CD8-positive, alpha-beta memory T cell (primary cell): ENCODE measurements around the gene KL. TPM values are rescaled to one million over a fixed set of nuclear protein-coding genes. Genes with fewer than 3 reads are reported as not detected.

Experiments used
- CTCF ChIA-PET: fragments of 350-600 bp; sonication (Branson Sonifier 250); formaldehyde crosslinking; loops from one replicate; lab custom pipeline; 2021; ENCODE audit warnings: antibody characterized with exemption; lab: Charles Lee
- POLR2A ChIA-PET: fragments of 350-600 bp; sonication (Branson Sonifier 250); formaldehyde crosslinking; loops from one replicate; lab custom pipeline; 2021; ENCODE audit warnings: antibody characterized with exemption; lab: Charles Lee
- DNase-seq, 5 donors: peaks; one replicate each; pipeline versions ENCODE4 v3.0.0 to v3.0.0-alpha.2; 2020 to 2022; ENCODE audit warnings: mixed read lengths in 1 of 5
- H3K27ac ChIP-seq: one replicate; pipeline ENCODE4 v1.7.0; 2013; ENCODE audit warnings: low read depth, mild to moderate bottlenecking, low read length, moderate library complexity
- H3K27me3 ChIP-seq: 2 replicates; pipeline ENCODE4 v1.7.0; 2013; ENCODE audit warnings: low read length, mild to moderate bottlenecking; ENCODE audit not compliant: insufficient read depth, poor library complexity, severe bottlenecking
- H3K36me3 ChIP-seq: 2 replicates; pipeline ENCODE4 v1.7.0; 2013; ENCODE audit warnings: mild to moderate bottlenecking, low read length, moderate library complexity; ENCODE audit not compliant: insufficient read depth
- H3K4me1 ChIP-seq: 2 replicates; pipeline ENCODE4 v1.7.0; 2013; ENCODE audit warnings: mild to moderate bottlenecking, low read length, moderate library complexity; ENCODE audit not compliant: insufficient read depth
- H3K4me3 ChIP-seq: 2 replicates; pipeline ENCODE4 v1.7.0; 2013; ENCODE audit warnings: mild to moderate bottlenecking, low read length
- H3K9me3 ChIP-seq: 2 replicates; pipeline ENCODE4 v1.7.0; 2013; ENCODE audit warnings: mild to moderate bottlenecking, low read length
- H3K27ac Mint-ChIP-seq, 8 donors: one replicate each; pipeline ENCODE4 v1.8.0; 2020 to 2021; ENCODE audit warnings: mixed read lengths in 8 of 8, mild to moderate bottlenecking in 6 of 8, inconsistent platforms in 3 of 8, moderate library complexity in 3 of 8
- H3K27me3 Mint-ChIP-seq, 2 donors: one replicate each; pipeline ENCODE4 v1.8.0; 2020 to 2021; ENCODE audit warnings: mixed read lengths in 2 of 2, mild to moderate bottlenecking in 1 of 2, moderate library complexity in 1 of 2
- H3K36me3 Mint-ChIP-seq, 3 donors: one replicate each; pipeline ENCODE4 v1.8.0; 2020 to 2021; ENCODE audit warnings: mixed read lengths in 3 of 3, inconsistent platforms in 1 of 3, mild to moderate bottlenecking in 1 of 3
- H3K4me1 Mint-ChIP-seq, 3 donors: one replicate each; pipeline ENCODE4 v1.8.0; 2020 to 2021; ENCODE audit warnings: mixed read lengths in 3 of 3, inconsistent platforms in 1 of 3, mild to moderate bottlenecking in 1 of 3
- H3K4me3 Mint-ChIP-seq, 7 donors: one replicate each; pipeline ENCODE4 v1.8.0; 2020 to 2021; ENCODE audit warnings: mixed read lengths in 7 of 7, mild to moderate bottlenecking in 6 of 7, moderate library complexity in 4 of 7, inconsistent platforms in 2 of 7
- H3K9me3 Mint-ChIP-seq, 5 donors: one replicate each; pipeline ENCODE4 v1.8.0; 2020 to 2022; ENCODE audit warnings: mixed read lengths in 5 of 5, mild to moderate bottlenecking in 3 of 5, moderate library complexity in 2 of 5, inconsistent platforms in 1 of 5
- polyA plus RNA-seq: library from polyadenylated mRNA; unstranded; fragments of 300-500 nt; fragmentation: Illumina TruSeq; gene quantifications from one replicate; pipeline ENCODE4 v1.2.3, GENCODE V29; 2021
- total RNA-seq, 2 experiments: library from RNA; stranded (reverse); gene quantifications; one replicate each; pipeline ENCODE4 v1.2.3, GENCODE V29; 2021

Gene KL
- total and polyA plus RNA-seq, 3 experiments from 2014 or later, result 0.20 to 0.35 TPM; not detected in 1

- no peak overlapping the region for H3K4me3 ChIP-seq
- no peak for DNase-seq
- H3K36me3 Mint-ChIP-seq, result no peaks in the 10 kb centered on the region
- H3K27ac ChIP-seq, result no peak overlapping the region
- H3K36me3 ChIP-seq, result no peaks in the 10 kb centered on the region
- H3K4me1 Mint-ChIP-seq, result no peaks in the 10 kb centered on the region
- no peaks in the 10 kb centered on the region for H3K4me1 ChIP-seq
- CTCF ChIA-PET, result no interaction called here
- H3K27me3 ChIP-seq, result no peaks in the 10 kb centered on the region
- H3K27ac Mint-ChIP-seq, result no peak overlapping the region
- H3K9me3 ChIP-seq, result no peaks in the 10 kb centered on the region
- H3K4me3 Mint-ChIP-seq, result no peak overlapping the region
- peaks cover 0 to 2% (median 0%) of the 10 kb centered on the region in 5 donors for H3K9me3 Mint-ChIP-seq
- H3K27me3 Mint-ChIP-seq, result peaks cover 0 to 7% of the 10 kb centered on the region in 2 donors
- POLR2A ChIA-PET, result no interaction called here
Observed at GRCh38 chr13:32977321-32977720, 38.9 kb upstream of the KL start.

DNA sequence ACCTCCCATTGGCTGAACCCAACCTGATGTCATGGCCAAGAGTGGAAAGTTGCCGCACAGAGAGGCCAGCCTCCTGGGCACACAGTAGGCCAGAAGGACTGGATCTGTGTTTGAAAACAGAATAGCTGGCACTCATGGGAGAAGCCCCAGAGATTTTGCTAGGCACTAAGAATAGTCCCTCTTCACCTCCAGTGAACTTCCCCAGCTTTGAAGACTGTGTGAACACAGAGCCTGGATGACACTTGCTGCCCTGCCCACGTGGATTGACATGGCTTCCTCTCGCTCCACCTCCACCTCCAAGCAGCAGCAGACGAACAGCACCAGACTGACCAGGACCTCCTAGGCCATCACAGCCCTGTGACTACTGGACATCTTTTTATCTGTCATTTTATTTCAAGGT lies 37.9 kb upstream of the KL start:
- Histone ChIP-seq H3K9me3 (no peaks in the 10 kb centered on the region), H3K4me3 (no peak overlapping the region), H3K4me1 (no peaks in the 10 kb centered on the region), H3K36me3 (no peaks in the 10 kb centered on the region), H3K27ac (no peak overlapping the region), H3K27me3 (no peaks in the 10 kb centered on the region)
- DNase-seq, result no peak
- Mint-ChIP-seq H3K4me1 (no peaks in the 10 kb centered on the region), H3K4me3 (no peak overlapping the region), H3K36me3 (no peaks in the 10 kb centered on the region), H3K27me3 (peaks cover 0 to 7% of the 10 kb centered on the region in 2 donors), H3K27ac (peak overlapping the region in 1 of 8 donors; percentile 28), H3K9me3 (peaks cover 0 to 2% (median 0%) of the 10 kb centered on the region in 5 donors)
- ChIA-PET POLR2A (no interaction called here), CTCF (no interaction called here)

- H3K36me3 ChIP-seq, result no peaks in the 10 kb centered on the region
- H3K4me3 Mint-ChIP-seq, result no peak overlapping the region
- no peak overlapping the region for H3K27ac ChIP-seq
- ChIA-PET CTCF (no interaction called here), POLR2A (no interaction called here)
- no peaks in the 10 kb centered on the region for H3K4me1 ChIP-seq
- H3K9me3 ChIP-seq, result no peaks in the 10 kb centered on the region
- no peak overlapping the region for H3K27ac Mint-ChIP-seq
- no peaks in the 10 kb centered on the region for H3K4me1 Mint-ChIP-seq
- H3K27me3 Mint-ChIP-seq, result peaks cover 8 to 13% of the 10 kb centered on the region in 2 donors
- H3K36me3 Mint-ChIP-seq, result no peaks in the 10 kb centered on the region
- H3K27me3 ChIP-seq, result no peaks in the 10 kb centered on the region
- peaks cover 0 to 2% (median 0%) of the 10 kb centered on the region in 5 donors for H3K9me3 Mint-ChIP-seq
- H3K4me3 ChIP-seq, result no peak overlapping the region
- no peak for DNase-seq
Observed at GRCh38 chr13:32983058-32983457, 33.2 kb upstream of the KL start.

GRCh38 chr13:32984857-32985626 lies 31.2 kb upstream of the KL start:
- H3K27me3 ChIP-seq, result no peaks in the 10 kb centered on the region
- H3K4me1 Mint-ChIP-seq, result peaks cover 0 to 4% (median 0%) of the 10 kb centered on the region in 3 donors
- DNase-seq, result no peak
- H3K4me1 ChIP-seq, result no peaks in the 10 kb centered on the region
- no peak overlapping the region for H3K27ac ChIP-seq
- ChIA-PET CTCF (no interaction called here), POLR2A (no interaction called here)
- no peaks in the 10 kb centered on the region for H3K36me3 ChIP-seq
- H3K36me3 Mint-ChIP-seq, result no peaks in the 10 kb centered on the region
- H3K9me3 Mint-ChIP-seq, result peaks cover 0 to 2% (median under 1%) of the 10 kb centered on the region in 5 donors
- H3K27ac Mint-ChIP-seq, result no peak overlapping the region
- no peak overlapping the region for H3K4me3 ChIP-seq
- no peaks in the 10 kb centered on the region for H3K9me3 ChIP-seq
- H3K4me3 Mint-ChIP-seq, result no peak overlapping the region
- H3K27me3 Mint-ChIP-seq, result peaks cover 4 to 13% of the 10 kb centered on the region in 2 donors

GRCh38 chr13:32986552-32986951 lies 29.7 kb upstream of the KL start:
- no peak for DNase-seq
- Histone ChIP-seq H3K27ac (no peak overlapping the region), H3K27me3 (no peaks in the 10 kb centered on the region), H3K4me1 (no peaks in the 10 kb centered on the region), H3K36me3 (no peaks in the 10 kb centered on the region), H3K4me3 (no peak overlapping the region), H3K9me3 (no peaks in the 10 kb centered on the region)
- H3K27ac Mint-ChIP-seq, result no peak overlapping the region
- H3K9me3 Mint-ChIP-seq, result peaks cover 0 to 4% (median 2%) of the 10 kb centered on the region in 5 donors
- peaks cover 9 to 23% of the 10 kb centered on the region in 2 donors for H3K27me3 Mint-ChIP-seq
- no peak overlapping the region for H3K4me3 Mint-ChIP-seq
- no peaks in the 10 kb centered on the region for H3K36me3 Mint-ChIP-seq
- peaks cover 0 to 4% (median 0%) of the 10 kb centered on the region in 3 donors for H3K4me1 Mint-ChIP-seq
- ChIA-PET POLR2A (no interaction called here), CTCF (no interaction called here)

- ChIA-PET POLR2A (no interaction called here), CTCF (no interaction called here)
- no peaks in the 10 kb centered on the region for H3K36me3 Mint-ChIP-seq
- no peak overlapping the region for H3K4me3 Mint-ChIP-seq
- Histone ChIP-seq H3K4me3 (no peak overlapping the region), H3K4me1 (no peaks in the 10 kb centered on the region), H3K27me3 (no peaks in the 10 kb centered on the region), H3K9me3 (no peaks in the 10 kb centered on the region), H3K27ac (no peak overlapping the region), H3K36me3 (no peaks in the 10 kb centered on the region)
- DNase-seq, result no peak
- peaks cover 0 to 4% (median 2%) of the 10 kb centered on the region in 5 donors for H3K9me3 Mint-ChIP-seq
- no peak overlapping the region for H3K27ac Mint-ChIP-seq
- peaks cover 9 to 26% of the 10 kb centered on the region in 2 donors for H3K27me3 Mint-ChIP-seq
- peaks cover 0 to 4% (median 0%) of the 10 kb centered on the region in 3 donors for H3K4me1 Mint-ChIP-seq
Observed at GRCh38 chr13:32987462-32987861, 28.8 kb upstream of the KL start.

GRCh38 chr13:32988608-32989289 lies 27.5 kb upstream of the KL start:
- peaks cover 0 to 4% (median 2%) of the 10 kb centered on the region in 5 donors for H3K9me3 Mint-ChIP-seq
- peaks cover 0 to 4% (median 0%) of the 10 kb centered on the region in 3 donors for H3K4me1 Mint-ChIP-seq
- POLR2A ChIA-PET, result no interaction called here
- DNase-seq, result no peak
- H3K36me3 ChIP-seq, result no peaks in the 10 kb centered on the region
- CTCF ChIA-PET, result no interaction called here
- peak overlapping the region in 1 of 8 donors; percentile 7 for H3K27ac Mint-ChIP-seq
- no peaks in the 10 kb centered on the region for H3K9me3 ChIP-seq
- H3K27me3 Mint-ChIP-seq, result peaks cover 9 to 26% of the 10 kb centered on the region in 2 donors
- H3K4me3 ChIP-seq, result no peak overlapping the region
- H3K36me3 Mint-ChIP-seq, result no peaks in the 10 kb centered on the region
- H3K4me1 ChIP-seq, result no peaks in the 10 kb centered on the region
- no peak overlapping the region for H3K27ac ChIP-seq
- H3K27me3 ChIP-seq, result no peaks in the 10 kb centered on the region
- peak overlapping the region in 1 of 7 donors; percentile 13 for H3K4me3 Mint-ChIP-seq

DNA sequence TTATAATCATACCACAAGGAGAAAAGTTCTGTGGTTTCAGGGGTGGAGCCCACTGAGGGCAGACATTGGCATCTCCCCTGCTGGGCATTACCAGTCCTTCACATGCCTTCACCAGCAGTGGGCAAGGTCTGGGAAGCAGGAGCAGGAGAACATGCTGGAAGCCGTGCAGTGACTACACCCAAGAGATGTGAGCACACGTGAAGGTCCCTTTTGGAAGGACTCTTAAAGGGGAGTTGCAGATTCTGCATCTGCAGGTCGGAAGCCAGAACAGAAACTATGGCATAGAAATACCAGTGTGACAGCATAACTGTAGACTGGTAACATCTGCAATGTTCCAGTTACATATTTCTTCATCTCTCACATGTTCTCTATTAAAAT lies 26.9 kb upstream of the KL start:
- Mint-ChIP-seq H3K27me3 (peaks cover 9 to 26% of the 10 kb centered on the region in 2 donors), H3K27ac (no peak overlapping the region), H3K4me1 (peaks cover 0 to 4% (median 0%) of the 10 kb centered on the region in 3 donors), H3K9me3 (peaks cover 0 to 4% (median 0%) of the 10 kb centered on the region in 5 donors), H3K4me3 (no peak overlapping the region), H3K36me3 (no peaks in the 10 kb centered on the region)
- POLR2A ChIA-PET, result no interaction called here
- DNase-seq, result no peak
- Histone ChIP-seq H3K4me3 (no peak overlapping the region), H3K4me1 (no peaks in the 10 kb centered on the region), H3K9me3 (no peaks in the 10 kb centered on the region), H3K36me3 (no peaks in the 10 kb centered on the region), H3K27me3 (no peaks in the 10 kb centered on the region), H3K27ac (no peak overlapping the region)
- CTCF ChIA-PET, result no interaction called here
